H1 (cell line): ENCODE measurements around the gene PQBP1. TPM values are rescaled to one million over a fixed set of nuclear protein-coding genes. Genes with fewer than 3 reads are reported as not detected.

Experiments
- CTCF ChIA-PET: fragments of 300-600 bp; sonication (Branson Sonifier 250); formaldehyde crosslinking; loops from one replicate; lab custom pipeline; 2021; ENCODE audit not compliant: partially characterized antibody; lab: Charles Lee
- POLR2A ChIA-PET: fragments of 300-600 bp; sonication (Branson Sonifier 250); formaldehyde crosslinking; loops from one replicate; lab custom pipeline; 2021; ENCODE audit warnings: inconsistent platforms; ENCODE audit not compliant: partially characterized antibody; lab: Charles Lee
- DNase-seq, 2 experiments: peaks; one replicate each; pipeline versions ENCODE4 v3.0.0 to v3.0.0-alpha.2; 2010 to 2022; ENCODE audit warnings: low spot score in 2 of 2, low read depth in 1 of 2, mixed read lengths in 1 of 2
- FAIRE-seq: peaks from 2 replicates; lab custom pipeline; 2011; peaks lifted over from hg19 to GRCh38; lab: Jason Lieb, UNC
- H2AFZ ChIP-seq: 2 replicates; pipeline ENCODE4 v1.8.1; 2012; ENCODE audit warnings: low read length, inconsistent platforms
- H2AK5ac ChIP-seq: 2 replicates; pipeline ENCODE4 v1.6.1; 2013; ENCODE audit warnings: low read depth, low read length
- H2BK120ac ChIP-seq: replicated peaks from 2 replicates; pipeline ENCODE3; 2013; ENCODE audit warnings: low read depth, low read length, inconsistent platforms
- H2BK12ac ChIP-seq: 2 replicates; pipeline ENCODE4 v1.6.1; 2013; ENCODE audit warnings: low read depth, low read length
- H2BK15ac ChIP-seq: 2 replicates; pipeline ENCODE4 v1.6.1; 2013; ENCODE audit warnings: low read length
- H2BK20ac ChIP-seq: 2 replicates; pipeline ENCODE4 v1.6.1; 2013; ENCODE audit warnings: low read length
- H2BK5ac ChIP-seq: 2 replicates; pipeline ENCODE4 v1.6.1; 2013; ENCODE audit warnings: low read depth, low read length
- H3K14ac ChIP-seq: 2 replicates; pipeline ENCODE4 v1.6.1; 2013; ENCODE audit warnings: inconsistent platforms; ENCODE audit not compliant: insufficient read length
- H3K18ac ChIP-seq: 2 replicates; pipeline ENCODE4 v1.6.1; 2013; ENCODE audit warnings: low read length; ENCODE audit errors: extremely low read depth
- H3K23ac ChIP-seq: 2 replicates; pipeline ENCODE4 v1.6.1; 2013; ENCODE audit warnings: inconsistent platforms; ENCODE audit not compliant: insufficient read length
- H3K23me2 ChIP-seq: 2 replicates; pipeline ENCODE4 v1.6.1; 2013; ENCODE audit warnings: low read depth, low read length
- H3K27ac ChIP-seq: 2 replicates; pipeline ENCODE4 v1.6.1; 2011; ENCODE audit warnings: low read depth, low read length, inconsistent platforms
- H3K27me3 ChIP-seq, 4 experiments: replicated peaks in 1 of 4; 1 replicate in 1 of 4; 2 replicates in 3 of 4; pipeline versions ENCODE4 v1.6.1 to v1.8.1; 2011 to 2013; ENCODE audit warnings: low read length in 3 of 4, mild to moderate bottlenecking in 3 of 4, inconsistent platforms in 2 of 4, mixed read lengths in 2 of 4, moderate library complexity in 1 of 4; ENCODE audit not compliant: control insufficient read depth in 3 of 4, insufficient read depth in 3 of 4; ENCODE audit errors: extremely low read depth in 1 of 4
- H3K36me3 ChIP-seq, 4 experiments: 2 replicates each; pipeline versions ENCODE4 v1.6.1 to v1.8.1; 2011 to 2013; ENCODE audit warnings: mild to moderate bottlenecking in 4 of 4, low read length in 3 of 4, moderate library complexity in 2 of 4, control low read depth in 1 of 4, inconsistent platforms in 1 of 4; ENCODE audit not compliant: insufficient read depth in 4 of 4, control insufficient read depth in 2 of 4
- H3K4ac ChIP-seq: replicated peaks from 2 replicates; pipeline ENCODE3; 2013; ENCODE audit warnings: low read length, low read depth, mixed read lengths, inconsistent platforms; ENCODE audit not compliant: insufficient read length
- H3K4me1 ChIP-seq, 4 experiments: replicated peaks in 1 of 4; 1 replicate in 1 of 4; 2 replicates in 3 of 4; pipeline versions ENCODE4 v1.6.1 to v1.8.1; 2011 to 2013; ENCODE audit warnings: low read length in 3 of 4, inconsistent platforms in 2 of 4, mixed read lengths in 1 of 4; ENCODE audit not compliant: insufficient read depth in 4 of 4, control insufficient read depth in 3 of 4
- H3K4me2 ChIP-seq, 2 experiments: 2 replicates each; pipeline versions ENCODE4 v1.6.1 to v1.8.1; 2011 to 2013; ENCODE audit warnings: low read depth in 2 of 2, low read length in 2 of 2, control low read depth in 1 of 2, inconsistent platforms in 1 of 2, mild to moderate bottlenecking in 1 of 2; ENCODE audit not compliant: insufficient read depth in 1 of 2
- H3K4me3 ChIP-seq, 4 experiments: fragments of 200-600, 300-600 bp in 1 of 4; sonication (generic), shearing (Covaris generic), sonication (Bioruptor Twin) in 1 of 4; 2 replicates each; pipeline versions ENCODE4 v1.5.1 to v1.8.1; 2011 to 2016; ENCODE audit warnings: low read length in 4 of 4, low read depth in 3 of 4, control low read depth in 2 of 4, inconsistent platforms in 2 of 4, mild to moderate bottlenecking in 2 of 4, mixed read lengths in 1 of 4, moderate library complexity in 1 of 4; ENCODE audit not compliant: insufficient read depth in 2 of 4; ENCODE audit errors: extremely low read depth in 1 of 4
- H3K56ac ChIP-seq: replicated peaks from 2 replicates; pipeline ENCODE3; 2013; ENCODE audit warnings: low read depth, mild to moderate bottlenecking, mixed read lengths, low read length, inconsistent platforms; ENCODE audit not compliant: insufficient read length
- H3K79me1 ChIP-seq: 2 replicates; pipeline ENCODE4 v1.6.1; 2013; ENCODE audit warnings: low read depth, low read length, control low read depth
- H3K79me2 ChIP-seq, 2 experiments: 2 replicates each; pipeline versions ENCODE4 v1.6.1 to v1.8.1; 2012 to 2013; ENCODE audit warnings: low read length in 2 of 2, mild to moderate bottlenecking in 2 of 2, inconsistent platforms in 1 of 2; ENCODE audit not compliant: insufficient read depth in 2 of 2, control insufficient read depth in 1 of 2
- H3K9ac ChIP-seq, 4 experiments: replicated peaks in 1 of 4; 1 replicate in 1 of 4; 2 replicates in 3 of 4; pipeline versions ENCODE4 v1.6.1 to v1.8.1; 2011 to 2013; ENCODE audit warnings: low read depth in 3 of 4, low read length in 3 of 4, control low read depth in 2 of 4, mild to moderate bottlenecking in 2 of 4, moderate library complexity in 2 of 4, inconsistent platforms in 1 of 4; ENCODE audit errors: extremely low read depth in 1 of 4
- H3K9me3 ChIP-seq, 2 experiments: 2 replicates each; pipeline versions ENCODE4 v1.6.1 to v1.8.1; 2012 to 2013; ENCODE audit warnings: mild to moderate bottlenecking in 2 of 2, moderate library complexity in 2 of 2, control low read depth in 1 of 2, inconsistent platforms in 1 of 2, low read depth in 1 of 2, low read length in 1 of 2, mixed read lengths in 1 of 2; ENCODE audit not compliant: insufficient read depth in 2 of 2
- H4K20me1 ChIP-seq, 2 experiments: replicated peaks in 1 of 2; 2 replicates each; pipeline versions ENCODE3 to v1.8.1; 2011 to 2013; ENCODE audit warnings: inconsistent platforms in 2 of 2, low read length in 2 of 2, mild to moderate bottlenecking in 1 of 2; ENCODE audit not compliant: insufficient read depth in 2 of 2, control insufficient read depth in 1 of 2
- H4K5ac ChIP-seq: 2 replicates; pipeline ENCODE4 v1.6.1; 2013; ENCODE audit warnings: low read length, low read depth, mixed read lengths, inconsistent platforms; ENCODE audit not compliant: insufficient read length
- H4K8ac ChIP-seq: 2 replicates; pipeline ENCODE4 v1.8.0; 2013; ENCODE audit warnings: mild to moderate bottlenecking, moderate library complexity, low read length, inconsistent platforms; ENCODE audit not compliant: insufficient read depth; ENCODE audit errors: extremely low read depth
- H4K91ac ChIP-seq: replicated peaks from 2 replicates; pipeline ENCODE3; 2013; ENCODE audit warnings: low read length, mixed read lengths, inconsistent platforms; ENCODE audit not compliant: insufficient read length
- ATF3 ChIP-seq: IDR thresholded peaks from 2 replicates; pipeline ENCODE4 v1.6.1; 2011; ENCODE audit warnings: low read depth, mild to moderate bottlenecking, low read length; ENCODE audit not compliant: insufficient read depth
- EP300 ChIP-seq, 2 experiments: IDR thresholded peaks; 1 replicate in 1 of 2; 2 replicates in 1 of 2; pipeline ENCODE4 v1.6.1; 2011 to 2012; ENCODE audit warnings: low read depth in 2 of 2, low read length in 2 of 2, mild to moderate bottlenecking in 2 of 2, borderline replicate concordance in 1 of 2, inconsistent platforms in 1 of 2, moderate library complexity in 1 of 2
- KDM4A ChIP-seq: IDR thresholded peaks from one replicate; pipeline ENCODE4 v1.7.1; 2012; ENCODE audit warnings: low read depth, mild to moderate bottlenecking, moderate library complexity, low read length, inconsistent platforms; ENCODE audit not compliant: severe bottlenecking
- KDM5A ChIP-seq: fragments of 200-600 bp; IDR thresholded peaks from 2 replicates; pipeline ENCODE4 v1.7.1; 2012; ENCODE audit warnings: mild to moderate bottlenecking, low read length, inconsistent platforms, mixed read lengths
- NANOG ChIP-seq: IDR thresholded peaks from 2 replicates; pipeline ENCODE4 v1.6.1; 2011; ENCODE audit warnings: low read length, low read depth, mild to moderate bottlenecking, inconsistent platforms; ENCODE audit not compliant: insufficient read depth, poor library complexity, severe bottlenecking
- SIX5 ChIP-seq: IDR thresholded peaks from 2 replicates; pipeline ENCODE4 v1.6.1; 2011; ENCODE audit warnings: mild to moderate bottlenecking, low read depth, low read length
- WGBS, 2 experiments: shearing (Covaris generic) in 1 of 2; methylation state at CpG; one replicate each; pipeline versions ENCODE4 v1.1.6 to v1.1.7; 2013 to 2015; ENCODE audit warnings: low lambda C conversion rate in 2 of 2, mixed read lengths in 2 of 2, inconsistent platforms in 1 of 2, low coverage in 1 of 2, missing lambda C conversion rate in 1 of 2; ENCODE audit not compliant: insufficient replicate concordance in 2 of 2, insufficient coverage in 1 of 2, insufficient read length in 1 of 2; ENCODE audit errors: extremely low coverage in 1 of 2, missing lambda C conversion rate in 1 of 2; 5-methylcytosine and 5-hydroxymethylcytosine counted together
- polyA plus RNA-seq, 7 experiments: library from polyadenylated mRNA; depleted of rRNA in 3 of 7; stranded (reverse) in 5 of 7; unstranded in 2 of 7; fragments of >200 nt in 5 of 7; fragments of 200-250 nt in 2 of 7; gene quantifications; 1 replicate in 5 of 7; 2 replicates in 1 of 7; 4 replicates in 1 of 7; pipeline versions ENCODE4 v1.2.1 to v1.2.3, GENCODE V29; 2011 to 2013; ENCODE audit warnings: missing spikeins in 2 of 7, mixed read lengths in 2 of 7
- total RNA-seq: library from RNA; stranded (reverse); fragmentation: NEBNext Ultra II Directional; extraction: Animal tissue kit (Norgen Biotek cat#: 25700); gene quantifications from 2 replicates; pipeline ENCODE4 v1.2.1, GENCODE V29; 2021
- TF ChIP-seq, protein P1 (sequence below), 3 experiments: IDR thresholded peaks; 1 replicate in 2 of 3; 2 replicates in 1 of 3; pipeline versions ENCODE4 v1.5.1 to v1.6.1; 2011; ENCODE audit warnings: low read length in 3 of 3, mild to moderate bottlenecking in 3 of 3, inconsistent platforms in 2 of 3, low read depth in 1 of 3, moderate library complexity in 1 of 3; ENCODE audit not compliant: insufficient read depth in 1 of 3; ENCODE audit errors: control extremely low read depth in 1 of 3

The PQBP1 gene
- total and polyA plus RNA-seq, 2 of the 8 experiments (the other 6 are each of a cell fraction or from before 2014, with no cell fraction given), result 91.7 to 95.9 TPM

- POLR2A ChIA-PET, result interaction anchor here (1.0 to 1.7 kb wide), 8 partner anchors 12 to 36 kb away, joined by 3 to 15 read pairs (median 4); partner anchors contain the start of genes OTUD5 and SLC35A2
- 69% methylated on average over 7 of the region's 8 CpGs; no CpG with 5 or more reads in 1 of the 2 experiments for WGBS, 2 experiments
- Histone ChIP-seq H3K56ac (no peak overlapping the region), H2BK12ac (no peak overlapping the region), H4K20me1 (peaks cover 0 to 15% of the 10 kb centered on the region in 2 experiments), H4K8ac (no peak overlapping the region), H3K79me2 (peaks cover 0 to 47% of the 10 kb centered on the region in 2 experiments; a peak in 2 of 4 replicates), H3K4me2 (no peak overlapping the region), H3K9ac (no peak overlapping the region), H3K4me3 (no peak overlapping the region), H3K4ac (no peak overlapping the region), H4K91ac (no peak overlapping the region), H3K23ac (no peak overlapping the region), H2BK15ac (no peak overlapping the region), H3K23me2 (no peaks in the 10 kb centered on the region; the same call in 1 of the 2 replicates), H3K79me1 (no peaks in the 10 kb centered on the region), H3K4me1 (0 out of 7 replicates have a peak, but pooled peaks cover 0 to 2% (median 0%) of the 10 kb centered on the region in 4 experiments), H3K18ac (no peak overlapping the region), H3K9me3 (no peaks in the 10 kb centered on the region), H3K27me3 (no peaks in the 10 kb centered on the region), H2BK20ac (no peak overlapping the region), H4K5ac (no peak overlapping the region), H2AK5ac (no peak overlapping the region), H3K36me3 (peaks cover 0 to 6% (median 0%) of the 10 kb centered on the region in 4 experiments; a peak in 3 of 8 replicates), H2BK5ac (no peak overlapping the region), H3K14ac (no peak overlapping the region), H3K27ac (no peak overlapping the region), H2AFZ (no peak overlapping the region), H2BK120ac (no peak overlapping the region)
- CTCF ChIA-PET, result interaction anchor here (0.6 to 1.9 kb wide), 12 partner anchors 8 to 339 kb away, joined by 3 to 12 read pairs (median 3); no protein-coding TSS in a partner anchor
- FAIRE-seq (peak; percentile 96), DNase-seq (peak in 1 of 2 experiments; percentile 47)
- TF ChIP-seq KDM4A, result no peak
- no peak for TF ChIP-seq EP300 (IDR thresholded peaks at IDR 0.05; ENCODE audit: borderline replicate concordance in 1 of 2, low read depth in 2 of 2, low read length in 2 of 2)
- TF ChIP-seq SIX5, result no peak
- no peak for TF ChIP-seq NANOG
- no peak for TF ChIP-seq ATF3
- TF ChIP-seq KDM5A, result no peak
- TF ChIP-seq, protein P1, sequence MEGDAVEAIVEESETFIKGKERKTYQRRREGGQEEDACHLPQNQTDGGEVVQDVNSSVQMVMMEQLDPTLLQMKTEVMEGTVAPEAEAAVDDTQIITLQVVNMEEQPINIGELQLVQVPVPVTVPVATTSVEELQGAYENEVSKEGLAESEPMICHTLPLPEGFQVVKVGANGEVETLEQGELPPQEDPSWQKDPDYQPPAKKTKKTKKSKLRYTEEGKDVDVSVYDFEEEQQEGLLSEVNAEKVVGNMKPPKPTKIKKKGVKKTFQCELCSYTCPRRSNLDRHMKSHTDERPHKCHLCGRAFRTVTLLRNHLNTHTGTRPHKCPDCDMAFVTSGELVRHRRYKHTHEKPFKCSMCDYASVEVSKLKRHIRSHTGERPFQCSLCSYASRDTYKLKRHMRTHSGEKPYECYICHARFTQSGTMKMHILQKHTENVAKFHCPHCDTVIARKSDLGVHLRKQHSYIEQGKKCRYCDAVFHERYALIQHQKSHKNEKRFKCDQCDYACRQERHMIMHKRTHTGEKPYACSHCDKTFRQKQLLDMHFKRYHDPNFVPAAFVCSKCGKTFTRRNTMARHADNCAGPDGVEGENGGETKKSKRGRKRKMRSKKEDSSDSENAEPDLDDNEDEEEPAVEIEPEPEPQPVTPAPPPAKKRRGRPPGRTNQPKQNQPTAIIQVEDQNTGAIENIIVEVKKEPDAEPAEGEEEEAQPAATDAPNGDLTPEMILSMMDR (IDR thresholded peaks at IDR 0.05; ENCODE audit: control extremely low read depth in 1 of 3, insufficient read depth in 1 of 3, low read depth in 1 of 3, low read length in 3 of 3), result peak; percentile 69 to 81 (median 78)
Measured at GRCh38 chrX:48945517-48946348, 48.0 kb downstream of the PQBP1 start.
